Osteocyte (in vitro differentiated cells): Measurements from ENCODE around the gene FAM163A. TPM values are rescaled to one million over a fixed set of nuclear protein-coding genes. Genes with fewer than 3 reads are reported as not detected.

Source experiments
- DNase-seq: peaks from one replicate; pipeline ENCODE4 v3.0.0; 2021; ENCODE audit warnings: mixed read lengths; ENCODE audit not compliant: unreplicated experiment; ENCODE audit errors: extremely low spot score
- H3K27ac Mint-ChIP-seq: one replicate; pipeline ENCODE4 v1.8.0; 2021; ENCODE audit warnings: mild to moderate bottlenecking, mixed read lengths; ENCODE audit not compliant: unreplicated experiment
- H3K27me3 Mint-ChIP-seq: one replicate; pipeline ENCODE4 v1.8.0; 2021; ENCODE audit warnings: mixed read lengths; ENCODE audit not compliant: unreplicated experiment
- H3K36me3 Mint-ChIP-seq: one replicate; pipeline ENCODE4 v1.8.0; 2021; ENCODE audit warnings: mixed read lengths; ENCODE audit not compliant: unreplicated experiment
- H3K4me1 Mint-ChIP-seq: one replicate; pipeline ENCODE4 v1.8.0; 2021; ENCODE audit warnings: mixed read lengths; ENCODE audit not compliant: unreplicated experiment
- H3K4me3 Mint-ChIP-seq: one replicate; pipeline ENCODE4 v1.8.0; 2021; ENCODE audit warnings: mild to moderate bottlenecking, moderate library complexity, mixed read lengths; ENCODE audit not compliant: unreplicated experiment
- H3K9me3 Mint-ChIP-seq: one replicate; pipeline ENCODE4 v1.8.0; 2021; ENCODE audit warnings: mixed read lengths; ENCODE audit not compliant: unreplicated experiment
- total RNA-seq: library from RNA; stranded (reverse); gene quantifications from 2 replicates; pipeline ENCODE4 v1.2.1, GENCODE V29; 2021
- TF ChIP-seq, protein P1 (sequence below): fragments of 200-600 bp; sonication (generic); IDR thresholded peaks from 2 replicates; pipeline ENCODE4 v1.5.0; 2021; ENCODE audit warnings: antibody characterized with exemption, mild to moderate bottlenecking, moderate library complexity

FAM163A gene
- total RNA-seq, 1 donor from 2014 or later = not detected

DNA sequence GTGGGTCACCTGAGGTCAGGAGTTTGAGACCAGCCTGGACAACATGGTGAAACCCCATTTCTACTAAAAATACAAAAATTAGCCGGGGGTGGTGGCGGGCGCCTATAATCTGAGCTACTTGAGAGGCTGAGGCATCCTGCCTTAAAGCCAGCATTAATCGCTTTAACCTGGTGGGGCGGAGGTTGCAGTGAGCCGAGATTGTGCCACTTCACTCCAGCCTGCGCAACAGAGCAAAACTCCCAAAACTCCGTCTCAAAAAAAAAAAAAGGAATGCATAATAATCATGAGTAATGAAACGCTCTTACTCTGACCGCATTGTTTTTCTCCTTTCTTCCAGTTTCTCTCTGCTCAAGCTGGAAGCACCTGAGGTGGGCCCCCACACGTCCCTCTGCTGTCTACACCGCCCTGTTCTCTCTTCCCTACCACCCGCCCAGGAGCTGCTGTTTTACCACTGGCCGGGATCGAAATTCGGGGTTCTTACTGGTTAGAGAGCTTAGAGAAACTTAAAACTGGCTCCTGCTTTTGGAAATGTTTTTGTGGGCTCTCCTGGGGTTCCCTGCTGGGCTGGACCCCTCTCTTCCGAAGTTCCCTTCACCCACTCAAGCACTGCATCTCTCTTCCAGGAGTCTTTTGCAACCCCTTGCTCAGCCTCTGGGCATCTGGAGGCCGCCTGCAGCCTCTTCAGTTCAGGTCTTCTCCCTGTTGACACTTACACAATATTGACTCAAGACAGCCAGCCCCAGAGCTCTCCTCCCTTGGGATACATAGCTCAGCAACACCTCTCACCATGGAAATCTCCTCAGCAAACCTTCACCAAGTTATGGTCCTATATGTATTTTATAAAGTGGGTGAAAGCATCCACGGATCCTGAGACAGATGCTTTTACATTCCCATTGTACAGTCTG lies 62.5 kb downstream of the FAM163A start:
- no peak overlapping the region for H3K4me3 Mint-ChIP-seq
- H3K4me1 Mint-ChIP-seq = peaks cover 4% of the 10 kb centered on the region
- DNase-seq = no peak
- no peaks in the 10 kb centered on the region for H3K9me3 Mint-ChIP-seq
- TF ChIP-seq, protein P1, sequence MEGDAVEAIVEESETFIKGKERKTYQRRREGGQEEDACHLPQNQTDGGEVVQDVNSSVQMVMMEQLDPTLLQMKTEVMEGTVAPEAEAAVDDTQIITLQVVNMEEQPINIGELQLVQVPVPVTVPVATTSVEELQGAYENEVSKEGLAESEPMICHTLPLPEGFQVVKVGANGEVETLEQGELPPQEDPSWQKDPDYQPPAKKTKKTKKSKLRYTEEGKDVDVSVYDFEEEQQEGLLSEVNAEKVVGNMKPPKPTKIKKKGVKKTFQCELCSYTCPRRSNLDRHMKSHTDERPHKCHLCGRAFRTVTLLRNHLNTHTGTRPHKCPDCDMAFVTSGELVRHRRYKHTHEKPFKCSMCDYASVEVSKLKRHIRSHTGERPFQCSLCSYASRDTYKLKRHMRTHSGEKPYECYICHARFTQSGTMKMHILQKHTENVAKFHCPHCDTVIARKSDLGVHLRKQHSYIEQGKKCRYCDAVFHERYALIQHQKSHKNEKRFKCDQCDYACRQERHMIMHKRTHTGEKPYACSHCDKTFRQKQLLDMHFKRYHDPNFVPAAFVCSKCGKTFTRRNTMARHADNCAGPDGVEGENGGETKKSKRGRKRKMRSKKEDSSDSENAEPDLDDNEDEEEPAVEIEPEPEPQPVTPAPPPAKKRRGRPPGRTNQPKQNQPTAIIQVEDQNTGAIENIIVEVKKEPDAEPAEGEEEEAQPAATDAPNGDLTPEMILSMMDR = no peak
- H3K27ac Mint-ChIP-seq = no peak overlapping the region
- H3K27me3 Mint-ChIP-seq = peaks cover 27% of the 10 kb centered on the region
- no peaks in the 10 kb centered on the region for H3K36me3 Mint-ChIP-seq

DNA sequence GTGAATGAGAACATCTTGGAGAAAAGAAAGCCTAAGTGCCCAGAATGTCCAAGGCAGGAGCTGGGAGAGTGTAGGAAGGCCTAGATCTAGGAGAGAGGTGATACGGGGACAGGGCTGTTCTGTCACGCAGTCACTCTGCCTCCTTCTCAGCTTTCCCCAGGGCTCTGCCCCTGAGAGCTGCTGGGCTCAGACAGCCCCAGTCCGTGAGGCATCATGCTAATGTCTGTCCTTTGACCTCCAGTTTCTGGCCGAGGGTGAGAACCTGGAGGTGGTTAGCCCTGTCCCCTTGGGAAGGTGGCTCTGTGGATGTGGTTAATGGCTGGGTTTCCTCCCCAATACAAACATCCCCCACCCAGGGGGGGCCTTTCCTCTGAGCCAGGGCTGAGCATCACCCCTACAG lies 63.2 kb downstream of the FAM163A start:
- H3K9me3 Mint-ChIP-seq = no peaks in the 10 kb centered on the region

DNA sequence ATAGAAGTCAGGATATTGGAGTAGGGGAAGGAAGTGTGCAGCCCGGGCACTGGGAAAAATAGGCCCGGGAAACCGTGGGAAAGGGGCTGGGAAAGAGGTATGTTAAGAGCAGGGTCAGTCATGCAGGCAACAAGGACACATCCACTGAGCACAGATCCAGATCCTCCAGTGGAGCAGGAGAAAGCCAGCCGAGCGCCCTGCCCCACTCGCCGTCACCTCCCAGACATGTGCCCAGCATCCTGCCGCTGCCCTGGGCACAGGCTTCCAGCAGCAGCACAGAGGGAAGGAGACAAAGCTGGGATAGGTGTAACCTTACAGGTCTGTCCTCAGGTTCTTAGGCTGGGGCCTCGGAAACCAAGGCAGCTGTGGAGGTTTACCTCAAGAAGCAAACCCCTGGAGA lies 64.2 kb downstream of the FAM163A start:
- TF ChIP-seq, protein P1 = no peak
- H3K4me3 Mint-ChIP-seq = no peak overlapping the region
- H3K36me3 Mint-ChIP-seq = no peaks in the 10 kb centered on the region
- H3K27me3 Mint-ChIP-seq = peaks cover 36% of the 10 kb centered on the region
- no peak for DNase-seq
- peaks cover 4% of the 10 kb centered on the region for H3K4me1 Mint-ChIP-seq
- H3K27ac Mint-ChIP-seq = no peak overlapping the region
- no peaks in the 10 kb centered on the region for H3K9me3 Mint-ChIP-seq

More for the DNA sequence above, 63.2 kb downstream of the FAM163A start:
- H3K36me3 Mint-ChIP-seq = no peaks in the 10 kb centered on the region
- H3K4me3 Mint-ChIP-seq = no peak overlapping the region
- TF ChIP-seq, protein P1 = no peak
- no peak for DNase-seq
- H3K27ac Mint-ChIP-seq = no peak overlapping the region
- H3K27me3 Mint-ChIP-seq = peaks cover 32% of the 10 kb centered on the region
- peaks cover 4% of the 10 kb centered on the region for H3K4me1 Mint-ChIP-seq

DNA sequence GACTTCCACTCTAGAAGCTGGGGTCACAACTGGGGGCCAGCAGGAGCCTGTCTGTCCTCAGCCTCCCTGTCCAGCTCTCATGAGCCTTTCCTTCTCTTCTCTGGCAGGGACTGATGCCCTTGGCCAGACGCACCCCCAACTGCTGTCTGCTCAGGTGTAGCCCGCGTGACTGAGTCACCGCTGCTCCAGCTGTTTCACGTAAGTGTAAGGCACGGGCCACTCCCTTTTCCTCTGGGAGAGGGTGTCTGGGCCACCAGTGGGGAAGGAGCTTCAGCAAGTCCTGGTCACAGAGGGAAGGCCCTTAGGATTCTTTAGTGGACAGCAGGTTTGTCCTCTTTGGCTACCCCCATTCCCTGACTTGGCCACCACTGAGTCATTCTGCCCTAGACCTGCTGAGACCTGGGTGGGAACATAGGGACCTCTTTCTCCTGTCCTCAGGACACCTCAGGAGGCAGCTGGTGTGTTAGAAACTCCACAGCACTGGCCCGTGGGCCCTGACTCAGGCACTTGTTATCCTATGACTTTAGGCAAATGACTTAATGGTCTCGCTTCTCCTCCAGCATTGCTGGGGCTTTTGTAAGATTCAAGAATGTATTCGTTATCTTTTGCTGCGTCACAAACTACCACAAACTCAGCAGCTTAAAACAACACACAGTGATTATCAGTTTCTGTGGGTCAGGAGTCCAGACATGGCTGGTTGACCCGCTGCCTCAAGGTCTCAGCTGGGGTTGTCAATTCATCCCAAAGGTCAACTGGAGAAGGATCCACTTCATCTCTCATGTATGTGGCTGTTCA lies 64.8 kb downstream of the FAM163A start:
- no peak for DNase-seq
- peaks cover 37% of the 10 kb centered on the region for H3K27me3 Mint-ChIP-seq
- TF ChIP-seq, protein P1 = no peak
- no peaks in the 10 kb centered on the region for H3K36me3 Mint-ChIP-seq
- H3K4me1 Mint-ChIP-seq = peaks cover 4% of the 10 kb centered on the region
- H3K27ac Mint-ChIP-seq = no peak overlapping the region
- no peaks in the 10 kb centered on the region for H3K9me3 Mint-ChIP-seq
- H3K4me3 Mint-ChIP-seq = no peak overlapping the region

DNA sequence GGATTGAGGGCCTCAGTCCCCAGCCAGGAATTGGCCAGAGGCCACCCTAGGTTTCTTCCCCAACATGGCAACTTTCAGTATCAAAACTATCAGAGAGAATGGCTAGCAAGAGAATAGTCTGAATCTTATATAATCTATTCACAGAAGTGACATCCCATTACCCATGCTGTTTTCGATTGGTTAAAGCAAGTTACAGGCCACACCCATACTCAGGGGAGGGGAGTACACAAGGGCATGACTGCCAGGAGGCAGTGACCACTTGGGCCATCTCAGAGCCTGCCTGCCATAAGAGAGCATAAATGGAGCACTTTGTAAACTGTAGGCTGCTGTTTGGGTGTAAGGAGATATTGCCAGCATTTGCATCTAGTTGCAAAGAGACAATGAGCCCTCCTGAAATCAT lies 65.4 kb downstream of the FAM163A start:
- DNase-seq = no peak
- Mint-ChIP-seq H3K27ac (no peak overlapping the region), H3K4me3 (no peak overlapping the region), H3K4me1 (peaks cover 4% of the 10 kb centered on the region), H3K36me3 (no peaks in the 10 kb centered on the region), H3K9me3 (no peaks in the 10 kb centered on the region), H3K27me3 (peaks cover 37% of the 10 kb centered on the region)
- TF ChIP-seq, protein P1 = no peak
